PC-3 (cell line): ENCODE results near the gene ASB7. TPM values are rescaled to one million over a fixed set of nuclear protein-coding genes. Genes with fewer than 3 reads are reported as not detected.

Source experiments
- ATAC-seq: fragments of 200-7000 bp; cut with Tn5 transposase; 2 replicates; pipeline ENCODE4 v1.9.1; 2020; ENCODE audit warnings: mild to moderate bottlenecking, moderate library complexity
- BruUV-seq: library from RNA; stranded (reverse); fragments of 400-500 nt; replicated peaks from 2 replicates; lab custom pipeline; 2021; lab: Mats Ljungman, UMichigan
- CTCF ChIA-PET: fragments of 300-600 bp; sonication (Branson Sonifier 250); formaldehyde crosslinking; loops from one replicate; lab custom pipeline; 2022; ENCODE audit warnings: antibody characterized with exemption; lab: Charles Lee
- POLR2A ChIA-PET: fragments of 300-600 bp; sonication (Branson Sonifier 250); formaldehyde crosslinking; loops from one replicate; lab custom pipeline; 2022; ENCODE audit warnings: antibody characterized with exemption; ENCODE audit not compliant: unreplicated experiment; lab: Charles Lee
- DNase-seq: peaks from one replicate; pipeline ENCODE4 v3.0.0-alpha.2; 2015
- H2AFZ ChIP-seq: fragments of 300-600 bp; sonication (generic); 2 replicates; pipeline ENCODE4 v1.6.0; 2016; ENCODE audit warnings: antibody characterized with exemption, low read length
- H3F3A ChIP-seq: fragments of 300-600 bp; sonication (generic); one replicate; pipeline ENCODE4 v1.6.0; 2017; ENCODE audit warnings: antibody characterized with exemption, low read length, control low read depth, mild to moderate bottlenecking; ENCODE audit not compliant: unreplicated experiment
- H3K27ac ChIP-seq: fragments of 300-600 bp; sonication (generic); 2 replicates; pipeline ENCODE4 v1.5.1; 2016; ENCODE audit warnings: mild to moderate bottlenecking, low read length
- H3K27me3 ChIP-seq: fragments of 300-600 bp; sonication (generic); 2 replicates; pipeline ENCODE4 v1.6.1; 2016; ENCODE audit warnings: low read length, mixed read lengths
- H3K36me3 ChIP-seq: fragments of 300-600 bp; sonication (generic); 2 replicates; pipeline ENCODE4 v1.6.1; 2016; ENCODE audit warnings: low read depth, mixed run types, low read length, mixed read lengths
- H3K4me1 ChIP-seq: fragments of 300-600 bp; sonication (generic); 2 replicates; pipeline ENCODE4 v1.5.1; 2016; ENCODE audit warnings: low read length; ENCODE audit not compliant: insufficient read depth
- H3K4me2 ChIP-seq: fragments of 300-600 bp; sonication (generic); 2 replicates; pipeline ENCODE4 v1.6.0; 2016; ENCODE audit warnings: low read length
- H3K4me3 ChIP-seq: fragments of 300-600 bp; sonication (generic); 2 replicates; pipeline ENCODE4 v1.5.1; 2016; ENCODE audit warnings: mild to moderate bottlenecking, low read length, mixed read lengths
- H3K79me2 ChIP-seq: fragments of 300-600 bp; sonication (generic); 2 replicates; pipeline ENCODE4 v1.6.1; 2017; ENCODE audit warnings: low read length, mixed read lengths
- H3K9ac ChIP-seq: fragments of 300-600 bp; sonication (generic); 2 replicates; pipeline ENCODE4 v1.6.0; 2016; ENCODE audit warnings: mild to moderate bottlenecking, low read length
- H3K9me2 ChIP-seq: fragments of 300-600 bp; sonication (generic); replicated peaks from 2 replicates; pipeline ENCODE4 v1.6.1; 2016; ENCODE audit warnings: mixed run types, low read length, mixed read lengths
- H3K9me3 ChIP-seq: fragments of 300-600 bp; sonication (generic); 2 replicates; pipeline ENCODE4 v1.6.1; 2016; ENCODE audit warnings: low read length, mixed read lengths
- H4K20me1 ChIP-seq: fragments of 300-600 bp; sonication (generic); 2 replicates; pipeline ENCODE4 v1.6.1; 2016; ENCODE audit warnings: low read length, mixed read lengths
- CTCF ChIP-seq: fragments of 300-600 bp; sonication (generic); conservative IDR thresholded peaks from 2 replicates; pipeline ENCODE4 v1.5.1; 2017; ENCODE audit warnings: antibody characterized with exemption, low read depth, mild to moderate bottlenecking, low read length
- EZH2 ChIP-seq: fragments of 300-600 bp; sonication (generic); IDR thresholded peaks from one replicate; pipeline ENCODE4 v1.6.1; 2017; ENCODE audit warnings: antibody characterized with exemption, mild to moderate bottlenecking, low read length; ENCODE audit not compliant: unreplicated experiment
- EZH2phosphoT487 ChIP-seq: fragments of 300-600 bp; sonication (generic); IDR thresholded peaks from 2 replicates; pipeline ENCODE4 v1.6.1; 2018; ENCODE audit warnings: mild to moderate bottlenecking, antibody characterized with exemption, low read length, borderline replicate concordance
- intact Hi-C: fragments of 100-400 bp; cut with micrococcal nuclease; formaldehyde crosslinking; loops from 2 replicates; pipeline ENCODE4 v1.9.0; 2023
- total RNA-seq: library from RNA; depleted of rRNA; stranded (reverse); fragments of >200 nt; gene quantifications from 2 replicates; pipeline ENCODE4 v1.2.3, GENCODE V29; 2014

The ASB7 gene
- total RNA-seq, 1 experiment from 2014 or later: 7.8 TPM

GRCh38 chr15:100688549-100689120 lies 86.2 kb downstream of the ASB7 start:
- intact Hi-C loops: no loop called here
- POLR2A ChIA-PET: no interaction called here
- peaks cover 48% of the 10 kb centered on the region for H3K4me1 ChIP-seq
- H3K79me2 ChIP-seq: peaks cover 10% of the 10 kb centered on the region
- peaks cover 9% of the 10 kb centered on the region for H3F3A ChIP-seq
- H3K4me3 ChIP-seq: no peak overlapping the region
- H3K27ac ChIP-seq: peak overlapping the region; percentile 100
- H3K9me3 ChIP-seq: no peaks in the 10 kb centered on the region
- DNase-seq (no peak), ATAC-seq (no peak)
- CTCF ChIA-PET: no interaction called here
- H3K9me2 ChIP-seq: no peaks in the 10 kb centered on the region
- no peaks in the 10 kb centered on the region for H3K27me3 ChIP-seq
- H3K4me2 ChIP-seq: peak overlapping the region; percentile 69
- no peaks in the 10 kb centered on the region for H3K36me3 ChIP-seq
- no peak overlapping the region for H2AFZ ChIP-seq
- TF ChIP-seq CTCF (no peak), EZH2 (no peak), EZH2phosphoT487 (no peak)
- BruUV-seq: no TSS peak
- no peaks in the 10 kb centered on the region for H4K20me1 ChIP-seq
- peak overlapping the region; percentile 96 for H3K9ac ChIP-seq

GRCh38 chr15:100689131-100689899 lies 86.9 kb downstream of the ASB7 start:
- H3K9ac ChIP-seq: peak overlapping the region; percentile 96
- CTCF ChIA-PET: no interaction called here
- peaks cover 9% of the 10 kb centered on the region for H3F3A ChIP-seq
- H3K9me2 ChIP-seq: no peaks in the 10 kb centered on the region
- no peak for DNase-seq
- no peaks in the 10 kb centered on the region for H4K20me1 ChIP-seq
- no peak for TF ChIP-seq CTCF
- no peak for TF ChIP-seq EZH2
- TF ChIP-seq EZH2phosphoT487: no peak
- H2AFZ ChIP-seq: no peak overlapping the region
- POLR2A ChIA-PET: no interaction called here
- no peaks in the 10 kb centered on the region for H3K9me3 ChIP-seq
- no peak overlapping the region for H3K4me3 ChIP-seq
- no peak overlapping the region for H3K4me2 ChIP-seq
- H3K27me3 ChIP-seq: no peaks in the 10 kb centered on the region
- H3K36me3 ChIP-seq: no peaks in the 10 kb centered on the region
- no peak for ATAC-seq
- H3K27ac ChIP-seq: peak overlapping the region; percentile 100
- peaks cover 10% of the 10 kb centered on the region for H3K79me2 ChIP-seq
- no TSS peak for BruUV-seq
- peaks cover 55% of the 10 kb centered on the region for H3K4me1 ChIP-seq
- intact Hi-C loops: no loop called here
